Hepatocyte (in vitro differentiated cells): ENCODE results near the gene MED17. TPM values are rescaled to one million over a fixed set of nuclear protein-coding genes. Genes with fewer than 3 reads are reported as not detected.

ENCODE experiments used
- DNase-seq: peaks from one replicate; pipeline ENCODE4 v3.0.0-alpha.2; 2016; ENCODE audit warnings: low spot score
- H2AFZ ChIP-seq: fragments of 200-600 bp; sonication (generic); 2 replicates; pipeline ENCODE4 v1.6.0; 2016; ENCODE audit warnings: antibody characterized with exemption, mild to moderate bottlenecking
- H3K27ac ChIP-seq: fragments of 200-600 bp; sonication (generic); 2 replicates; pipeline ENCODE4 v1.5.1; 2016; ENCODE audit warnings: mild to moderate bottlenecking
- H3K27me3 ChIP-seq: fragments of 200-600 bp; sonication (generic); 2 replicates; pipeline ENCODE4 v1.6.1; 2016
- H3K36me3 ChIP-seq: fragments of 200-600 bp; sonication (generic); replicated peaks from 2 replicates; pipeline ENCODE4 v1.5.1; 2016; ENCODE audit warnings: low read depth; ENCODE audit not compliant: insufficient read depth
- H3K4me1 ChIP-seq: fragments of 200-600 bp; sonication (generic); 2 replicates; pipeline ENCODE4 v1.5.1; 2016; ENCODE audit warnings: mild to moderate bottlenecking, moderate library complexity; ENCODE audit not compliant: insufficient read depth
- H3K4me2 ChIP-seq: fragments of 200-600 bp; sonication (generic); 2 replicates; pipeline ENCODE4 v1.6.0; 2016
- H3K4me3 ChIP-seq: fragments of 200-600 bp; sonication (generic); 2 replicates; pipeline ENCODE4 v1.5.1; 2016; ENCODE audit warnings: mild to moderate bottlenecking
- H3K79me2 ChIP-seq: fragments of 200-600 bp; sonication (generic); 2 replicates; pipeline ENCODE4 v1.6.0; 2017; ENCODE audit warnings: mild to moderate bottlenecking
- H3K9me2 ChIP-seq: fragments of 200-600 bp; sonication (generic); replicated peaks from 2 replicates; pipeline ENCODE4 v1.6.0; 2017; ENCODE audit warnings: mild to moderate bottlenecking; ENCODE audit not compliant: insufficient read depth
- H3K9me3 ChIP-seq: fragments of 200-600 bp; sonication (generic); 2 replicates; pipeline ENCODE4 v1.5.1; 2016; ENCODE audit warnings: low read depth, mild to moderate bottlenecking
- H4K20me1 ChIP-seq: fragments of 200-600 bp; sonication (generic); 2 replicates; pipeline ENCODE4 v1.6.0; 2016; ENCODE audit warnings: mild to moderate bottlenecking; ENCODE audit not compliant: insufficient read depth, poor library complexity, severe bottlenecking
- EZH2 ChIP-seq: fragments of 200-600 bp; sonication (generic); IDR thresholded peaks from 2 replicates; pipeline ENCODE4 v1.6.1; 2016; ENCODE audit warnings: antibody characterized with exemption, mild to moderate bottlenecking, borderline replicate concordance
- EZH2phosphoT487 ChIP-seq: fragments of 200-600 bp; sonication (generic); IDR thresholded peaks from one replicate; pipeline ENCODE4 v1.6.1; 2018; ENCODE audit warnings: antibody characterized with exemption, mild to moderate bottlenecking, low read depth, moderate library complexity; ENCODE audit not compliant: unreplicated experiment, severe bottlenecking
- WGBS: methylation state at CpG from one replicate; pipeline ENCODE4 v1.1.6; 2016; ENCODE audit warnings: low lambda C conversion rate; ENCODE audit errors: missing lambda C conversion rate; 5-methylcytosine and 5-hydroxymethylcytosine counted together
- polyA plus RNA-seq: library from polyadenylated mRNA; unstranded; fragments of >200 nt; fragmentation: Nextera tagmentation; extraction: Ambion mirVana; gene quantifications from 2 replicates; pipeline ENCODE4 v1.2.1, GENCODE V29; 2016
- total RNA-seq: library from RNA; depleted of rRNA; stranded (reverse); fragments of >200 nt; gene quantifications from 2 replicates; pipeline ENCODE4 v1.2.3, GENCODE V29; 2014
- TF ChIP-seq, protein P1 (sequence below): fragments of 200-600 bp; sonication (generic); IDR thresholded peaks from 2 replicates; pipeline ENCODE4 v1.5.1; 2016; ENCODE audit warnings: antibody characterized with exemption, mild to moderate bottlenecking; ENCODE audit not compliant: poor library complexity

MED17 gene
- total and polyA plus RNA-seq, 2 experiments from 2014 or later: 18.3 to 33.7 TPM

DNA sequence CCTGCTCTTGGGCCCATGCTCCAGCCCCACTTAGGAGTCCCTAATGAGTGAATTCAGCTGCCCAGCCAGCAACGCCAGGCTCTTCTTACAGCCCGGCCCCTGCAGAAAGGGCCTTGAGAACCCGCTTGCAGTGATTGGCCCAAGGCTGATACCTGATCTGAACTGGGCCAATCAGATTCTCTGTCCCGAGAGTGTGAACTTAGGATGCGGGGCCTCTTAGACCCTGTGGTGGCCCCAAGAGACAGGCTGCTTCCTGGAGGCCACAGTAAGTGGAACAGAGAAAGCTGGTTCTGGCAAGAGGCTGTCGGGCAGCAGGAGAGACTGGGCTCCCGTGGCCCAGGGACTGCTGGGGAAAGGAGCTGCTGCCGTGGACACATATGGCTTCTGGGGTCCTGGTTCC lies 54.9 kb downstream of the MED17 start:
- Histone ChIP-seq H3K4me1 (no peaks in the 10 kb centered on the region), H3K9me3 (no peaks in the 10 kb centered on the region), H2AFZ (no peak overlapping the region), H3K27ac (no peak overlapping the region), H3K79me2 (no peaks in the 10 kb centered on the region), H3K4me3 (no peak overlapping the region), H3K36me3 (no peaks in the 10 kb centered on the region), H4K20me1 (no peaks in the 10 kb centered on the region), H3K27me3 (no peaks in the 10 kb centered on the region), H3K4me2 (no peak overlapping the region), H3K9me2 (no peaks in the 10 kb centered on the region)
- WGBS: 96% methylated on average over 8 of the region's 8 CpGs
- TF ChIP-seq EZH2 (no peak), EZH2phosphoT487 (no peak)
- TF ChIP-seq, protein P1, sequence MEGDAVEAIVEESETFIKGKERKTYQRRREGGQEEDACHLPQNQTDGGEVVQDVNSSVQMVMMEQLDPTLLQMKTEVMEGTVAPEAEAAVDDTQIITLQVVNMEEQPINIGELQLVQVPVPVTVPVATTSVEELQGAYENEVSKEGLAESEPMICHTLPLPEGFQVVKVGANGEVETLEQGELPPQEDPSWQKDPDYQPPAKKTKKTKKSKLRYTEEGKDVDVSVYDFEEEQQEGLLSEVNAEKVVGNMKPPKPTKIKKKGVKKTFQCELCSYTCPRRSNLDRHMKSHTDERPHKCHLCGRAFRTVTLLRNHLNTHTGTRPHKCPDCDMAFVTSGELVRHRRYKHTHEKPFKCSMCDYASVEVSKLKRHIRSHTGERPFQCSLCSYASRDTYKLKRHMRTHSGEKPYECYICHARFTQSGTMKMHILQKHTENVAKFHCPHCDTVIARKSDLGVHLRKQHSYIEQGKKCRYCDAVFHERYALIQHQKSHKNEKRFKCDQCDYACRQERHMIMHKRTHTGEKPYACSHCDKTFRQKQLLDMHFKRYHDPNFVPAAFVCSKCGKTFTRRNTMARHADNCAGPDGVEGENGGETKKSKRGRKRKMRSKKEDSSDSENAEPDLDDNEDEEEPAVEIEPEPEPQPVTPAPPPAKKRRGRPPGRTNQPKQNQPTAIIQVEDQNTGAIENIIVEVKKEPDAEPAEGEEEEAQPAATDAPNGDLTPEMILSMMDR: no peak
- DNase-seq: no peak

DNA sequence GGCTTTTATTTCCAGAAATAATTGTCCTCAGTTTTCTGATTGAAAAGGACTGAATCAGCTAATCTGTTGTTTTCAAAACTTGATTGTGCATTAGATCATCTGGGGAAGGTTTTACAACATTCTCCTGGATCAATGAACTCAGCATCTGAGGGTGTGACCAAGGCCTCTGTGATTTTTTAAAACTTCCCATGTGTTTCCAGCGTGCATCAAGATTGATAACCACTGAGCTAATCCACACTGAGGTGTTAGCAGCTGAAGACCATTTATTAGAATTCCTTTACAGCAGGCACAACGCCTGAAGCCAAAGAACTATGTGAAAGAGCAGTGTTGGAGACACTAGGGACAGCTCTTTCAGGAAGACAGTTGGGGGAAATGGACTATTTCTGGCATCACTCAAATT lies 56.1 kb downstream of the MED17 start:
- TF ChIP-seq EZH2 (no peak), EZH2phosphoT487 (no peak)
- TF ChIP-seq, protein P1: no peak

DNA sequence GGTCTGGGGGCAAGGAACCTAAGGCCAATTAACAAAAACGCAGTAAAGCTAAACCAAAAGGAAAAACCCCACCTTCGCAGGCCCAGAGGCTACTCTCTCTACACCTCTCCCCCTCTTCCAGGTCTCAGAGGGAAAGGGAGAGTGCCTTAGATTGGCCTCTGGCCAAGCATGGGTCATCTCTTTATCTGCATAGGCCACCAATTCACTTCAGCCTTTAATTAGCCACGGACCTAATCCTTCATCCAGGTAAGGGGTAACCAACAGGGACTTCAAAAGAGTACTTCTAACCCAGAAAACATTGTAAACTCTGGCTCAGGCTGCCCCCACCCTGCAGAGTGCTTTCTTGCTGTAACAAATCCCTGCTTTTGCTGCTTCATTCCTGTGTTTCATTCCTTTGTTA lies 56.9 kb downstream of the MED17 start:
- no peak overlapping the region for H3K4me2 ChIP-seq
- no peaks in the 10 kb centered on the region for H4K20me1 ChIP-seq
- H3K27me3 ChIP-seq: no peaks in the 10 kb centered on the region
- H3K9me2 ChIP-seq: no peaks in the 10 kb centered on the region
- no peaks in the 10 kb centered on the region for H3K4me1 ChIP-seq
- no peaks in the 10 kb centered on the region for H3K9me3 ChIP-seq
- 29% methylated on average over 3 of the region's 3 CpGs for WGBS
- H2AFZ ChIP-seq: no peak overlapping the region
- no peaks in the 10 kb centered on the region for H3K36me3 ChIP-seq
- no peak overlapping the region for H3K4me3 ChIP-seq
- H3K27ac ChIP-seq: no peak overlapping the region
- DNase-seq: no peak
- no peak for TF ChIP-seq EZH2phosphoT487
- TF ChIP-seq, protein P1: no peak
- TF ChIP-seq EZH2: no peak
- no peaks in the 10 kb centered on the region for H3K79me2 ChIP-seq

More for the DNA sequence above, 56.1 kb downstream of the MED17 start:
- H3K27me3 ChIP-seq: no peaks in the 10 kb centered on the region
- DNase-seq: no peak
- H2AFZ ChIP-seq: no peak overlapping the region
- H4K20me1 ChIP-seq: no peaks in the 10 kb centered on the region
- 49% methylated on average over 2 of the region's 2 CpGs for WGBS
- H3K9me2 ChIP-seq: no peaks in the 10 kb centered on the region
- no peak overlapping the region for H3K4me2 ChIP-seq
- H3K36me3 ChIP-seq: no peaks in the 10 kb centered on the region
- no peak overlapping the region for H3K4me3 ChIP-seq
- H3K27ac ChIP-seq: no peak overlapping the region
- no peaks in the 10 kb centered on the region for H3K9me3 ChIP-seq
- H3K4me1 ChIP-seq: no peaks in the 10 kb centered on the region
- H3K79me2 ChIP-seq: no peaks in the 10 kb centered on the region

DNA sequence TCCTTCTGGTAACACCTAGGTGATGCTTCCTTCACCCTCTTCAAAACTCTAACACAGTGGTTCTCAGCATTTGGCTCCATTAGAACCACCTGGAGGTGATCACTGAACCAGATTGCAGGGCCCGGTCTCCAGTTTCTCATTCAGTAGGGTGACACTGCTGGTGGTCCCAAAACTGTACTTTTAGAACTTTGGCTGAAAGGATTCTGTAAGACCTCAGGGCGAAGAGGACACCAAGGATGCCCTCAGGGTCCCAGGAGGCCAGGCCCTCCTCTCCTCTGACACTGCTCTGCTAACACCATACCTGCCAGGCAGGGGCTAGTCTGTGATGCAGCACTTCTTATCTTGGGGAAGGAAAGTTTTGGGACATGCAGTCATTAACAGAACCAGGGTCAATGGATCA lies 57.4 kb downstream of the MED17 start:
- DNase-seq: no peak
- Histone ChIP-seq H3K36me3 (no peaks in the 10 kb centered on the region), H3K9me2 (no peaks in the 10 kb centered on the region), H2AFZ (no peak overlapping the region), H3K27me3 (no peaks in the 10 kb centered on the region), H3K4me3 (no peak overlapping the region), H3K79me2 (no peaks in the 10 kb centered on the region), H3K27ac (no peak overlapping the region), H3K4me2 (no peak overlapping the region), H3K4me1 (no peaks in the 10 kb centered on the region), H3K9me3 (no peaks in the 10 kb centered on the region), H4K20me1 (no peaks in the 10 kb centered on the region)
- TF ChIP-seq EZH2 (no peak), EZH2phosphoT487 (no peak)
- TF ChIP-seq, protein P1: no peak
- WGBS: 82% methylated on average over 2 of the region's 2 CpGs
